GM23248 (cell line): ENCODE results near the gene WWC1. TPM values are rescaled to one million over a fixed set of nuclear protein-coding genes. Genes with fewer than 3 reads are reported as not detected.

Experiments
- DNase-seq: peaks from one replicate; pipeline ENCODE4 v3.0.0-alpha.2; 2015
- H2AFZ ChIP-seq: fragments of 200-600 bp; sonication (generic); 2 replicates; pipeline ENCODE4 v1.6.1; 2016; ENCODE audit warnings: antibody characterized with exemption
- H3F3A ChIP-seq: fragments of 200-600 bp; sonication (generic); 2 replicates; pipeline ENCODE4 v1.6.1; 2016; ENCODE audit warnings: mild to moderate bottlenecking, antibody characterized with exemption, mixed run types; ENCODE audit not compliant: insufficient read depth
- H3K27ac ChIP-seq: fragments of 200-600 bp; sonication (generic); 2 replicates; pipeline ENCODE4 v1.5.1; 2016; ENCODE audit warnings: mild to moderate bottlenecking
- H3K27me3 ChIP-seq: fragments of 200-600 bp; sonication (generic); replicated peaks from 2 replicates; pipeline ENCODE4 v1.6.1; 2016; ENCODE audit warnings: mild to moderate bottlenecking; ENCODE audit not compliant: insufficient read depth
- H3K36me3 ChIP-seq: fragments of 200-600 bp; sonication (generic); 2 replicates; pipeline ENCODE4 v1.6.1; 2016; ENCODE audit warnings: low read depth, mild to moderate bottlenecking
- H3K4me1 ChIP-seq: fragments of 200-600 bp; sonication (generic); 2 replicates; pipeline ENCODE4 v1.6.1; 2016; ENCODE audit warnings: mild to moderate bottlenecking; ENCODE audit not compliant: insufficient read depth
- H3K4me2 ChIP-seq: fragments of 200-600 bp; sonication (generic); one replicate; pipeline ENCODE4 v1.6.1; 2016; ENCODE audit warnings: mild to moderate bottlenecking; ENCODE audit not compliant: unreplicated experiment
- H3K4me3 ChIP-seq: fragments of 200-600 bp; sonication (generic); 2 replicates; pipeline ENCODE4 v1.5.1; 2016; ENCODE audit warnings: mild to moderate bottlenecking
- H3K79me2 ChIP-seq: fragments of 200-600 bp; sonication (generic); 2 replicates; pipeline ENCODE4 v1.6.1; 2016; ENCODE audit warnings: mild to moderate bottlenecking; ENCODE audit not compliant: insufficient read depth
- H3K9ac ChIP-seq: fragments of 200-600 bp; sonication (generic); 2 replicates; pipeline ENCODE4 v1.6.1; 2016; ENCODE audit warnings: mild to moderate bottlenecking
- H3K9me2 ChIP-seq: fragments of 200-600 bp; sonication (generic); 2 replicates; pipeline ENCODE4 v1.6.1; 2016; ENCODE audit warnings: mixed run types, mild to moderate bottlenecking, moderate library complexity; ENCODE audit not compliant: insufficient read depth
- H3K9me3 ChIP-seq: fragments of 200-600 bp; sonication (generic); one replicate; pipeline ENCODE4 v1.6.1; 2017; ENCODE audit warnings: low read depth
- H4K20me1 ChIP-seq: fragments of 200-600 bp; sonication (generic); 2 replicates; pipeline ENCODE4 v1.6.0; 2016; ENCODE audit not compliant: insufficient read depth
- EZH2 ChIP-seq: fragments of 200-600 bp; sonication (generic); IDR thresholded peaks from 2 replicates; pipeline ENCODE4 v1.6.1; 2018; ENCODE audit warnings: antibody characterized with exemption, mild to moderate bottlenecking; ENCODE audit not compliant: insufficient read depth, poor library complexity, severe bottlenecking
- EZH2phosphoT487 ChIP-seq: fragments of 200-600 bp; sonication (generic); IDR thresholded peaks from 2 replicates; pipeline ENCODE4 v1.6.1; 2018; ENCODE audit warnings: antibody characterized with exemption, moderate library complexity, mild to moderate bottlenecking, low read depth; ENCODE audit not compliant: insufficient read depth
- WGBS, 2 experiments: methylation state at CpG; one replicate each; pipeline ENCODE4 v1.1.6; 2015 to 2017; ENCODE audit warnings: low lambda C conversion rate in 2 of 2, low coverage in 1 of 2; ENCODE audit errors: missing lambda C conversion rate in 2 of 2; 5-methylcytosine and 5-hydroxymethylcytosine counted together
- in situ Hi-C: fragments of 300-500 bp; cut with MboI; formaldehyde crosslinking; loops from 2 replicates; pipeline ENCODE4 v1.15.0; 2020
- polyA plus RNA-seq: library from polyadenylated mRNA; unstranded; fragments of >200 nt; fragmentation: Nextera tagmentation; extraction: Ambion mirVana; gene quantifications from 2 replicates; pipeline ENCODE4 v1.2.1, GENCODE V29; 2016
- total RNA-seq: library from RNA; depleted of rRNA; stranded (reverse); fragments of >200 nt; shearing (Covaris generic); gene quantifications from 2 replicates; pipeline ENCODE4 v1.2.3, GENCODE V29; 2014

WWC1 gene
- total and polyA plus RNA-seq, 2 experiments from 2014 or later, result 1.8 to 7.1 TPM

DNA sequence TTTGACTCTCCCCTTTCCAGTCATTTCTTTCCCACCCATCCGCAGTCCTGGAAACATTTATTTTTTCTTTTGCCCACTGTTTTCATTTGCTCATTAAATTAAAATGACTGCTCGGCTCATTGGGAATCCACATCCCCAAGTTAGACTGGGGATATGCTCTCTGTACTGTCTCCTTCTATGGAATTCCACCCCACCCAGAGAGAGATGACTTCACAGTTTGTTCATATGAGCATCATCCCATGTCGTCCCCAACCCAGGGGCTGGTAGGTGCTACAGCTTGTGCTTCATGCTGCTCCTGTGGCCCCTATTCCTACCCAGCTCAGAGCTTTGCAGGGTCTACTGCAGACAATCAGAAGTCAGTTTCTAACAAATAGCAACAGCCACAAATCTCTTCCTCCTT, 178.4 kb downstream of the WWC1 start:
- H3K4me3 ChIP-seq, result no peak overlapping the region
- TF ChIP-seq EZH2phosphoT487 (no peak), EZH2 (no peak)
- no peaks in the 10 kb centered on the region for H3K79me2 ChIP-seq
- no peak overlapping the region for H2AFZ ChIP-seq
- H3K27me3 ChIP-seq, result no peaks in the 10 kb centered on the region
- H3K27ac ChIP-seq, result no peak overlapping the region
- no peak overlapping the region for H3K9ac ChIP-seq
- no peaks in the 10 kb centered on the region for H3K9me3 ChIP-seq
- DNase-seq, result peak; percentile 41
- H4K20me1 ChIP-seq, result no peaks in the 10 kb centered on the region
- H3K36me3 ChIP-seq, result no peaks in the 10 kb centered on the region
- H3F3A ChIP-seq, result peaks cover 34% of the 10 kb centered on the region
- H3K9me2 ChIP-seq, result no peaks in the 10 kb centered on the region
- in situ Hi-C loops, result no loop called here
- WGBS, 2 experiments, result 53 to 67% methylated on average over 3 of the region's 3 CpGs
- peaks cover 35% of the 10 kb centered on the region for H3K4me1 ChIP-seq
- H3K4me2 ChIP-seq, result no peak overlapping the region

- Histone ChIP-seq H2AFZ (peak overlapping the region; percentile 16; the same call in 1 of the 2 replicates), H3K27me3 (no peaks in the 10 kb centered on the region), H3K9me3 (no peaks in the 10 kb centered on the region), H4K20me1 (no peaks in the 10 kb centered on the region), H3K36me3 (no peaks in the 10 kb centered on the region), H3K9me2 (no peaks in the 10 kb centered on the region), H3K27ac (peak overlapping the region; percentile 75), H3K79me2 (no peaks in the 10 kb centered on the region), H3K9ac (peak overlapping the region; percentile 67), H3K4me2 (peak overlapping the region; percentile 69), H3K4me3 (peak overlapping the region; percentile 47), H3F3A (peaks cover 34% of the 10 kb centered on the region), H3K4me1 (peaks cover 35% of the 10 kb centered on the region)
- DNase-seq, result peak; percentile 71
- in situ Hi-C loops, result no loop called here
- WGBS, 2 experiments, result 11 to 12% methylated on average over 4 of the region's 4 CpGs
- no peak for TF ChIP-seq EZH2phosphoT487
- TF ChIP-seq EZH2, result no peak
Observed at GRCh38 chr5:168471785-168472184, 180.3 kb downstream of the WWC1 start.

DNA sequence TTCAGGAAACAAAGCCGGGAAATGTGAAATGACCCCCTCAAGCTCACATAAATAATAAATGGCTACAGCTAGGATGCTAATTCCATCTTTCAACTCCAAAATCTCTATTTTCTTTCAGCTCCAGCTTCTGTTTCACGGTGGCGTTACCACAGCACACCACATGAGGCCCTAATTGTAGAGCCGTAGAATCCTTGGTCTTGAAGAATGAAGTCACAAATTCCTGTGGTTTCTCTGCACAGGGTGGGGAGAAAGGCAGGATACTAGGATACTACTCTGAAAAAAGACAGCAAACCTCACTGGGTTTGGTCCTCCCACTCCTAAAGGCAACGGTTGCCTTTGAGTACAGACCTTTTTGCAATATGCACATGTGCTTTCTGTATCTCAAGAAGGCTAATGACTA, 180.9 kb downstream of the WWC1 start:
- Histone ChIP-seq H2AFZ (peak overlapping the region; percentile 68), H3K4me1 (peaks cover 35% of the 10 kb centered on the region), H3K4me2 (peak overlapping the region; percentile 69), H3K9me2 (no peaks in the 10 kb centered on the region), H3K27ac (peak overlapping the region; percentile 75), H3K36me3 (no peaks in the 10 kb centered on the region), H3K27me3 (no peaks in the 10 kb centered on the region), H4K20me1 (no peaks in the 10 kb centered on the region), H3K9me3 (no peaks in the 10 kb centered on the region), H3K9ac (peak overlapping the region; percentile 67), H3F3A (peaks cover 34% of the 10 kb centered on the region), H3K79me2 (no peaks in the 10 kb centered on the region), H3K4me3 (peak overlapping the region; percentile 47)
- no peak for TF ChIP-seq EZH2
- no peak for TF ChIP-seq EZH2phosphoT487
- in situ Hi-C loops, result no loop called here
- 0 to 2% methylated on average over 5 of the region's 5 CpGs for WGBS, 2 experiments
- peak; percentile 97 for DNase-seq

DNA sequence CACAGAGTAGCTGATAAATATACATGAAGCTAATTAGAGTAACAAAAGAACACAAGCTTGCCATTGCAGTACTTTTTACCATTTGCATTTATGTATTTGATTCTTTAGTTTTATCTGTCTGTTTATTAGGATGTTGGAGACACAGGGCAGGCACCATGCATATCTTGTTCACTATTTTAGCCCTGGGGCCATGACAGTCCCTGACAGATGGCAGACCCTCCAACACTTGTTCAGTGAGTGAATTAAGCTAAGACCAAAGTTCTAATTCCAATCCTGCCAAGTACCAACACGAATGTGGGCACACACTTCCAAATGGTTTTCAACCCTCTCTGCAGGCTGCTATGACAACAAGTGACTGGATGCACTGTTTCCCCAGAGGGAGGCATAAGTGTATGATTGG, 182.9 kb downstream of the WWC1 start:
- in situ Hi-C loops, result no loop called here
- H3K79me2 ChIP-seq, result no peaks in the 10 kb centered on the region
- TF ChIP-seq EZH2phosphoT487, result no peak
- H4K20me1 ChIP-seq, result no peaks in the 10 kb centered on the region
- 64 to 67% methylated on average over 1 of the region's 1 CpG for WGBS, 2 experiments
- no peaks in the 10 kb centered on the region for H3K36me3 ChIP-seq
- DNase-seq, result no peak
- H2AFZ ChIP-seq, result no peak overlapping the region
- no peak overlapping the region for H3K27ac ChIP-seq
- no peak overlapping the region for H3K9ac ChIP-seq
- peaks cover 24% of the 10 kb centered on the region for H3F3A ChIP-seq
- no peaks in the 10 kb centered on the region for H3K27me3 ChIP-seq
- H3K4me1 ChIP-seq, result peaks cover 26% of the 10 kb centered on the region
- H3K4me2 ChIP-seq, result no peak overlapping the region
- no peaks in the 10 kb centered on the region for H3K9me2 ChIP-seq
- H3K4me3 ChIP-seq, result no peak overlapping the region
- no peaks in the 10 kb centered on the region for H3K9me3 ChIP-seq

- Histone ChIP-seq H3F3A (peaks cover 14% of the 10 kb centered on the region), H3K9me2 (no peaks in the 10 kb centered on the region), H3K9me3 (no peaks in the 10 kb centered on the region), H3K4me1 (peaks cover 9% of the 10 kb centered on the region), H3K79me2 (no peaks in the 10 kb centered on the region), H3K27me3 (no peaks in the 10 kb centered on the region), H4K20me1 (no peaks in the 10 kb centered on the region), H3K27ac (no peak overlapping the region), H3K4me2 (no peak overlapping the region), H3K36me3 (no peaks in the 10 kb centered on the region), H2AFZ (no peak overlapping the region), H3K4me3 (no peak overlapping the region), H3K9ac (no peak overlapping the region)
- TF ChIP-seq EZH2 (no peak), EZH2phosphoT487 (no peak)
- WGBS, 2 experiments, result 69 to 71% methylated on average over 7 of the region's 7 CpGs
- in situ Hi-C loops, result no loop called here
- DNase-seq, result peak; percentile 20
Observed at GRCh38 chr5:168477060-168477459, 185.6 kb downstream of the WWC1 start.
